GM23338 (cell line): ENCODE results near the gene ANKFN1. TPM values are rescaled to one million over a fixed set of nuclear protein-coding genes. Genes with fewer than 3 reads are reported as not detected.

Experiments
- ATAC-seq: fragments of 200-7000 bp; cut with Tn5 transposase; 3 replicates; pipeline ENCODE4 v1.9.1; 2020
- DNase-seq: peaks from one replicate; pipeline ENCODE4 v3.0.0-alpha.2; 2015; ENCODE audit warnings: low spot score
- H2AFZ ChIP-seq: fragments of 200-600 bp; sonication (generic); 2 replicates; pipeline ENCODE4 v1.8.0; 2016; ENCODE audit warnings: antibody characterized with exemption, mild to moderate bottlenecking, moderate library complexity
- H3F3A ChIP-seq: fragments of 200-600 bp; sonication (generic); replicated peaks from 2 replicates; pipeline ENCODE4 v1.8.0; 2017; ENCODE audit warnings: antibody characterized with exemption, mixed run types, low read depth
- H3K27ac ChIP-seq: fragments of 200-600 bp; sonication (generic); 2 replicates; pipeline ENCODE4 v1.6.1; 2016; ENCODE audit warnings: low read depth
- H3K27me3 ChIP-seq: fragments of 200-600 bp; sonication (generic); 2 replicates; pipeline ENCODE4 v1.8.0; 2016; ENCODE audit warnings: mild to moderate bottlenecking, mixed run types, moderate library complexity; ENCODE audit not compliant: insufficient read depth
- H3K36me3 ChIP-seq: fragments of 200-600 bp; sonication (generic); 2 replicates; pipeline ENCODE4 v1.8.0; 2016; ENCODE audit warnings: mild to moderate bottlenecking; ENCODE audit not compliant: insufficient read depth
- H3K4me1 ChIP-seq: fragments of 200-600 bp; sonication (generic); 2 replicates; pipeline ENCODE4 v1.8.0; 2016; ENCODE audit warnings: mild to moderate bottlenecking, moderate library complexity; ENCODE audit not compliant: insufficient read depth
- H3K4me2 ChIP-seq: fragments of 200-600 bp; sonication (generic); 2 replicates; pipeline ENCODE4 v1.7.1; 2017; ENCODE audit warnings: mixed run types
- H3K4me3 ChIP-seq: fragments of 200-600 bp; sonication (generic); 2 replicates; pipeline ENCODE4 v1.6.1; 2016; ENCODE audit warnings: mixed run types
- H3K79me2 ChIP-seq: fragments of 200-600 bp; sonication (generic); replicated peaks from 2 replicates; pipeline ENCODE4 v1.8.0; 2017; ENCODE audit warnings: mild to moderate bottlenecking; ENCODE audit not compliant: insufficient read depth
- H3K9me2 ChIP-seq: fragments of 200-600 bp; sonication (generic); 2 replicates; pipeline ENCODE4 v1.8.0; 2017; ENCODE audit not compliant: insufficient read depth
- H4K20me1 ChIP-seq: fragments of 200-600 bp; sonication (generic); replicated peaks from 2 replicates; pipeline ENCODE4 v1.8.0; 2017; ENCODE audit warnings: mild to moderate bottlenecking; ENCODE audit not compliant: insufficient read depth
- H3K27ac Mint-ChIP-seq: 2 replicates; pipeline ENCODE4 v1.8.0; 2020; ENCODE audit warnings: inconsistent platforms, mild to moderate bottlenecking, moderate library complexity, mixed read lengths
- H3K27me3 Mint-ChIP-seq: 3 replicates; pipeline ENCODE4 v1.8.0; 2022; ENCODE audit warnings: low read depth, mild to moderate bottlenecking, moderate library complexity, mixed read lengths, inconsistent platforms; ENCODE audit not compliant: insufficient read depth, poor library complexity
- H3K36me3 Mint-ChIP-seq: 3 replicates; pipeline ENCODE4 v1.8.0; 2021; ENCODE audit warnings: low read depth, mild to moderate bottlenecking, inconsistent platforms, moderate library complexity, mixed read lengths
- H3K4me1 Mint-ChIP-seq: 3 replicates; pipeline ENCODE4 v1.8.0; 2020; ENCODE audit warnings: mild to moderate bottlenecking, inconsistent platforms, mixed read lengths
- H3K4me3 Mint-ChIP-seq: 3 replicates; pipeline ENCODE4 v1.8.0; 2021; ENCODE audit warnings: moderate library complexity, mild to moderate bottlenecking, inconsistent platforms, mixed read lengths
- H3K9me3 Mint-ChIP-seq: 3 replicates; pipeline ENCODE4 v1.8.0; 2020; ENCODE audit warnings: moderate library complexity, mild to moderate bottlenecking, inconsistent platforms, mixed read lengths
- CTCF ChIP-seq, 2 experiments: fragments of 200-600 bp in 1 of 2; sonication (generic) in 1 of 2; conservative IDR thresholded peaks; 2 replicates each; pipeline versions ENCODE4 v1.5.1 to v1.6.1; 2016 to 2017; ENCODE audit warnings: antibody characterized with exemption in 2 of 2, low read depth in 2 of 2, mild to moderate bottlenecking in 2 of 2, moderate library complexity in 1 of 2
- EZH2 ChIP-seq: fragments of 200-600 bp; sonication (generic); IDR thresholded peaks from one replicate; pipeline ENCODE4 v1.8.0; 2017; ENCODE audit warnings: antibody characterized with exemption, mild to moderate bottlenecking, low read depth; ENCODE audit not compliant: unreplicated experiment
- JUNB ChIP-seq: IDR thresholded peaks from one replicate; pipeline ENCODE4 v1.6.1; 2016; ENCODE audit warnings: antibody characterized with exemption; ENCODE audit not compliant: unreplicated experiment
- REST ChIP-seq: IDR thresholded peaks from one replicate; pipeline ENCODE4 v1.6.1; 2018; ENCODE audit warnings: antibody characterized with exemption; ENCODE audit not compliant: unreplicated experiment
- STAT1 ChIP-seq: IDR thresholded peaks from one replicate; pipeline ENCODE4 v1.6.1; 2016; ENCODE audit warnings: antibody characterized with exemption; ENCODE audit not compliant: unreplicated experiment
- ZNF462 ChIP-seq: fragments of 250-450 bp; sonication (Bioruptor Pico); IDR thresholded peaks from 2 replicates; pipeline ENCODE4 v1.5.0; 2020; ENCODE audit warnings: mild to moderate bottlenecking, moderate library complexity
- polyA plus RNA-seq: library from polyadenylated mRNA; unstranded; fragments of >200 nt; fragmentation: Nextera tagmentation; extraction: Ambion mirVana; gene quantifications from 2 replicates; pipeline ENCODE4 v1.2.1, GENCODE V29; 2016
- total RNA-seq: library from RNA; depleted of rRNA; stranded (reverse); fragments of >200 nt; shearing (Covaris generic); gene quantifications from 2 replicates; pipeline ENCODE4 v1.2.3, GENCODE V29; 2014

ANKFN1 gene
- total and polyA plus RNA-seq, 2 experiments from 2014 or later: not detected

GRCh38 chr17:56545930-56546329 is 392.7 kb downstream of the ANKFN1 start (continued):
- TF ChIP-seq ZNF462 (CRISPR knock-in tag) (no peak), REST (no peak)

GRCh38 chr17:56548661-56549060 is 395.4 kb downstream of the ANKFN1 start:
- Histone ChIP-seq H3K4me2 (no peak overlapping the region), H3K79me2 (no peaks in the 10 kb centered on the region), H3K27me3 (no peaks in the 10 kb centered on the region), H3K9me2 (peaks cover 41% of the 10 kb centered on the region), H3K27ac (no peak overlapping the region), H4K20me1 (no peaks in the 10 kb centered on the region), H3K4me1 (peaks cover 9% of the 10 kb centered on the region; the same call in 1 of the 2 replicates), H3K4me3 (no peak overlapping the region), H3F3A (no peaks in the 10 kb centered on the region), H3K36me3 (no peaks in the 10 kb centered on the region), H2AFZ (no peak overlapping the region)
- peaks cover 17% of the 10 kb centered on the region for H3K4me1 Mint-ChIP-seq
- no peak overlapping the region for H3K4me3 Mint-ChIP-seq
- H3K27ac Mint-ChIP-seq: no peak overlapping the region
- ATAC-seq (no peak), DNase-seq (no peak)
- peaks cover 7% of the 10 kb centered on the region; the same call in 1 of the 3 replicates for H3K9me3 Mint-ChIP-seq
- H3K27me3 Mint-ChIP-seq: peaks cover 2% of the 10 kb centered on the region
- H3K36me3 Mint-ChIP-seq: no peaks in the 10 kb centered on the region
- TF ChIP-seq CTCF (conservative IDR thresholded peaks at IDR 0.05; ENCODE audit: low read depth in 2 of 2) (no peak), JUNB (no peak), STAT1 (no peak), EZH2 (no peak)
